Measurements from ENCODE around the gene CTBP1. TPM values are rescaled to one million over a fixed set of nuclear protein-coding genes. Genes with fewer than 3 reads are reported as not detected.

Gene CTBP1
- total RNA-seq, 1 experiment from 2014 or later = 136 TPM

GRCh38 chr4:1198098-1198844 is 50.7 kb downstream of the CTBP1 start:
- Mint-ChIP-seq H3K27ac (no peak overlapping the region), H3K9me3 (no peaks in the 10 kb centered on the region), H3K27me3 (ENCODE audit: low read depth) (peaks cover 19% of the 10 kb centered on the region), H3K36me3 (ENCODE audit: insufficient read depth in 1 of 3, low read depth in 3 of 3) (no peaks in the 10 kb centered on the region; a peak in 1 of 7 replicates), H3K4me1 (no peaks in the 10 kb centered on the region), H3K4me3 (no peak overlapping the region)
- H3K14ac ChIP-seq (ENCODE audit: insufficient read depth, low read length) = no peak overlapping the region
- no peaks in the 10 kb centered on the region for H3K79me1 ChIP-seq (ENCODE audit: insufficient read depth, low read depth, low read length, poor library complexity, severe bottlenecking)
- H2BK15ac ChIP-seq (ENCODE audit: low read depth, low read length) = no peak overlapping the region
- WGBS (ENCODE audit: extremely low coverage, insufficient read length, low lambda C conversion rate) = no CpG with 5 or more reads among the region's 24 CpGs
- no peak overlapping the region for H3T11ph ChIP-seq (ENCODE audit: low read length)
- H4K20me1 ChIP-seq (ENCODE audit: control insufficient read depth, insufficient read depth, insufficient read length) = peaks cover 4% of the 10 kb centered on the region
- H2AK5ac ChIP-seq (ENCODE audit: insufficient read length, low read length) = no peak overlapping the region
- H4K5ac ChIP-seq (ENCODE audit: insufficient read length, low read depth, low read length) = no peak overlapping the region
- no peak overlapping the region for H2BK20ac ChIP-seq (ENCODE audit: low read depth, low read length, poor library complexity, severe bottlenecking)
- no peak overlapping the region for H3K9ac ChIP-seq (ENCODE audit: extremely low read depth, insufficient read length, low read length)
- no peak overlapping the region for H2BK120ac ChIP-seq (ENCODE audit: low read depth, low read length, poor library complexity, severe bottlenecking)
- H3K23me2 ChIP-seq (ENCODE audit: insufficient read length, low read depth, low read length, poor library complexity, severe bottlenecking) = no peaks in the 10 kb centered on the region
- H3K23ac ChIP-seq (ENCODE audit: insufficient read length, low read depth, low read length) = no peak overlapping the region
- no peaks in the 10 kb centered on the region for H3K4me1 ChIP-seq (ENCODE audit: insufficient read depth, low read length)
- no peak overlapping the region for H4K91ac ChIP-seq (ENCODE audit: insufficient read length, low read depth, low read length)
- no peak overlapping the region for H2AFZ ChIP-seq (ENCODE audit: low read length)
- H3K27ac ChIP-seq (ENCODE audit: insufficient read length, low read depth, low read length) = no peak overlapping the region
- H3K56ac ChIP-seq (ENCODE audit: insufficient read length, low read depth, low read length) = no peak overlapping the region
- H3K18ac ChIP-seq (ENCODE audit: insufficient read length, low read depth, low read length) = no peak overlapping the region
- H3K9me3 ChIP-seq (ENCODE audit: control insufficient read depth, low read depth, low read length) = no peaks in the 10 kb centered on the region
- no peaks in the 10 kb centered on the region for H3K79me2 ChIP-seq (ENCODE audit: insufficient read depth, low read length)
- DNase-seq = no peak
- H3K4ac ChIP-seq (ENCODE audit: low read depth, low read length) = no peak overlapping the region
- no peak overlapping the region for H2BK12ac ChIP-seq (ENCODE audit: insufficient read length, low read depth, low read length)
- TF ChIP-seq CTCF (conservative IDR thresholded peaks at IDR 0.05) = no peak
- H3K4me2 ChIP-seq (ENCODE audit: insufficient read depth, insufficient read length, low read length) = no peak overlapping the region
- no peak overlapping the region for H4K8ac ChIP-seq (replicated peaks; ENCODE audit: insufficient read length, low read depth, low read length)
- no peaks in the 10 kb centered on the region for H3K27me3 ChIP-seq (ENCODE audit: insufficient read depth, low read length)
- no peak overlapping the region for H2BK5ac ChIP-seq (ENCODE audit: insufficient read length, low read length)

Measured in H9 (cell line).